GM21390 (cell line): ENCODE results near the gene DNAJB6.

Experiments
- ATAC-seq: cut with Tn5 transposase; IDR thresholded peaks from one replicate; pipeline ENCODE4 v1.9.1; 2021; ENCODE audit not compliant: unreplicated experiment

Gene DNAJB6

GRCh38 chr7:157425137-157425731 lies 88.4 kb downstream of the DNAJB6 start:
- no peak for ATAC-seq

GRCh38 chr7:157425761-157426160 lies 89.0 kb downstream of the DNAJB6 start:
- ATAC-seq, result no peak

- ATAC-seq, result no peak
Measured at GRCh38 chr7:157426463-157427301, 89.9 kb downstream of the DNAJB6 start.

GRCh38 chr7:157427811-157428553 lies 91.2 kb downstream of the DNAJB6 start:
- ATAC-seq, result no peak

GRCh38 chr7:157428554-157428945 lies 91.7 kb downstream of the DNAJB6 start:
- ATAC-seq, result no peak

GRCh38 chr7:157429001-157429679 lies 92.3 kb downstream of the DNAJB6 start:
- no peak for ATAC-seq

GRCh38 chr7:157429680-157430224 lies 92.9 kb downstream of the DNAJB6 start:
- no peak for ATAC-seq

- ATAC-seq, result no peak
Measured at GRCh38 chr7:157430721-157431120, 93.9 kb downstream of the DNAJB6 start.

GRCh38 chr7:157431173-157431950 lies 94.6 kb downstream of the DNAJB6 start:
- no peak for ATAC-seq

GRCh38 chr7:157431951-157432540 lies 95.2 kb downstream of the DNAJB6 start:
- ATAC-seq, result no peak

- ATAC-seq, result no peak
Measured at GRCh38 chr7:157432541-157432956, 95.7 kb downstream of the DNAJB6 start.

GRCh38 chr7:157432957-157433576 lies 96.3 kb downstream of the DNAJB6 start:
- ATAC-seq, result no peak

- no peak for ATAC-seq
Measured at GRCh38 chr7:157433628-157434027, 96.8 kb downstream of the DNAJB6 start.

GRCh38 chr7:157434231-157434630 lies 97.4 kb downstream of the DNAJB6 start:
- no peak for ATAC-seq

- no peak for ATAC-seq
Measured at GRCh38 chr7:157434701-157435100, 97.9 kb downstream of the DNAJB6 start.

- ATAC-seq, result no peak
Measured at GRCh38 chr7:157436076-157436475, 99.3 kb downstream of the DNAJB6 start.

GRCh38 chr7:157436763-157437480 lies 100.1 kb downstream of the DNAJB6 start:
- no peak for ATAC-seq

GRCh38 chr7:157437519-157438061 lies 100.8 kb downstream of the DNAJB6 start:
- ATAC-seq, result no peak
